Measurements from ENCODE around the gene DNAH7. TPM values are rescaled to one million over a fixed set of nuclear protein-coding genes. Genes with fewer than 3 reads are reported as not detected.

The DNAH7 gene
- 0.82 to 1.2 TPM (median 1.0 TPM) in 5 replicates for total RNA-seq (2022; extraction: Qiagen RNA extraction)

GRCh38 chr2:196068271-196069209 is at the start of gene DNAH7:
Gene DNAH7, minus strand, starts transcription at chr2:196068837. Its CDS starts 126 bp downstream, at chr2:196068711.

Other genes starting within 250 kb of the DNAH7 start
- gene STK17B, start 102.7 kb upstream of the DNAH7 start, total RNA-seq (2022; extraction: Qiagen RNA extraction), result 7.3 to 11.0 TPM (median 9.0 TPM) in 5 replicates